Measurements from ENCODE around the gene COMMD3.

- TF ChIP-seq CTCF (conservative IDR thresholded peaks at IDR 0.05) = no peak
- no peak for TF ChIP-seq EZH2 (IDR thresholded peaks at IDR 0.05; ENCODE audit: low read depth)
Measured at GRCh38 chr10:22308390-22308789, 7.8 kb upstream of the COMMD3 start.

Measured in PC-9 (cell line).